ENCODE data around the gene IFT57.

Gene IFT57

DNA sequence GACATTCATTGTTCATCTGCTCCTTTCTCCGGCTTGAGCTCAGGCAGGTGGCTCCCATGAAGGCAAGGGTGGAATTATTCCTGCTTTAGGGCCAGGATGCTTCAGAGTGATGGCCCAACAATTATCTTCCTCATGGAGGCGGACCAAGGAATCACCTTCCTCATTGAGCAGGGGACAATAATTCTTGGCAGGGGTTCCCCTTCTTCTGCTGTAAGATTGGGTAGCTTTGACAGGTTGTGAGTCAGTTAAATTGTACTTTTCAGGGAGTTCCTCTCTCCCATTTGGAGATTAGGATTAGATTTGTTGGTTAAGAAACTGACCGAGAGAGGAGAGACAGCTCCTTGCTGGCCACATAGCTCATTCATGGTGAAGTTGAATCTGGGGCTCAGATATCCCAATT, 99.9 kb downstream of the IFT57 start:
- no peak for DNase-seq

GRCh38 chr3:108119398-108120104, 102.7 kb downstream of the IFT57 start:
- no peak for DNase-seq

DNA sequence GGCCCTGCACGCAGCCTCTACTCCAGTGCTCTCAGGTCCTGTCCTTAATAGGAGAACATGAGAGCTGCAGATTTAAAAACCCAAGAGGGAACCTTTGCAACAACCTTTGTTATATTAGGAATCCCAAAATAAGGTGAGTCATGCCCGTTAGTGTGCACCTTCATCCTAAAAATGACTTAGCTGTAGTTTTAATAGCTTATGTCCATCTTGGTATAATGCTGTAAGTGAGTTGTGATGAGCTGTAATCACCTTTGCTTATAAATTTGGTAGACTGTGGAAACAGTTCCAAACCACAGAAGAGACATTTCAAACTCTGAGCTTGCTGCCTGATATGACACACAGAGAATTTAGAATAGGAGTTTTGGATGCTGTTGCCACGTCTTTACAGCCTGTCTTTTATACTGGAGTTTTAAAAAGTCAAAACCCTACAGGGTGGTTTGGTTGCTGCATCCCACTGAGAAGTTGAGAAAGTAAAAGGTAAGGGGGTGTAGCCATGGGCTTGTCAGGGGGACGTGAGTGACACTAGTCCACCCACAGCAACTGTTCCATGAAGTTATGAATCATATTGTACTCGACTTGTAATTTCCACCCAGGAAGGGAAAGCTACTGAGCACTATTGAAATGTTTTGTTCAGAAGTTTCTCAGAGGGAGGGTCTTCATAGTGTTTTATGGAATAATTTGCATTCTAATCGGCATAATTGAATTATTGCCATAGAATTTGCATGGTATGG, 104.0 kb downstream of the IFT57 start:
- no peak for DNase-seq

GRCh38 chr3:108117241-108117775, 104.9 kb downstream of the IFT57 start:
- no peak for DNase-seq

- no peak for DNase-seq
Observed at GRCh38 chr3:108114423-108115065, 107.7 kb downstream of the IFT57 start.

GRCh38 chr3:108113975-108114374, 108.2 kb downstream of the IFT57 start:
- no peak for DNase-seq

- no peak for DNase-seq
Observed at GRCh38 chr3:108110934-108111333, 111.3 kb downstream of the IFT57 start.

Data from CD4-positive, alpha-beta T cell treated with Interferon alpha-2 for 1 hour (primary cell).